Brain microvascular endothelial cell (primary cell): ENCODE measurements around the gene RCN2.

ENCODE experiments used
- DNase-seq: peaks from one replicate; pipeline ENCODE4 v3.0.0-alpha.2; 2020
- H3K27ac ChIP-seq: fragments of 250-450 bp; sonication (Bioruptor Pico); 2 replicates; pipeline ENCODE4 v1.5.1; 2020; ENCODE audit warnings: mild to moderate bottlenecking, moderate library complexity
- H3K27me3 ChIP-seq: fragments of 250-450 bp; sonication (Bioruptor Pico); replicated peaks from 2 replicates; pipeline ENCODE4 v1.5.1; 2020; ENCODE audit warnings: mild to moderate bottlenecking
- H3K36me3 ChIP-seq: fragments of 250-450 bp; sonication (Bioruptor Pico); replicated peaks from 2 replicates; pipeline ENCODE4 v1.5.1; 2020; ENCODE audit warnings: mild to moderate bottlenecking
- H3K4me3 ChIP-seq: 2 replicates; pipeline ENCODE4 v1.5.1; 2011; ENCODE audit warnings: low read depth, mild to moderate bottlenecking, control low read depth, low read length, moderate library complexity
- in situ Hi-C: cut with HindIII; loops from 2 replicates; pipeline ENCODE4 v1.10.0; 2017; ENCODE audit warnings: low sequenced_read_pairs, low pct_ligation_motif_present
- TF ChIP-seq, protein P1 (sequence below): IDR thresholded peaks from 2 replicates; pipeline ENCODE4 v1.5.1; 2011; ENCODE audit warnings: low read depth, mild to moderate bottlenecking, moderate library complexity, low read length, control low read depth, inconsistent platforms; ENCODE audit errors: missing control alignments

Gene RCN2

DNA sequence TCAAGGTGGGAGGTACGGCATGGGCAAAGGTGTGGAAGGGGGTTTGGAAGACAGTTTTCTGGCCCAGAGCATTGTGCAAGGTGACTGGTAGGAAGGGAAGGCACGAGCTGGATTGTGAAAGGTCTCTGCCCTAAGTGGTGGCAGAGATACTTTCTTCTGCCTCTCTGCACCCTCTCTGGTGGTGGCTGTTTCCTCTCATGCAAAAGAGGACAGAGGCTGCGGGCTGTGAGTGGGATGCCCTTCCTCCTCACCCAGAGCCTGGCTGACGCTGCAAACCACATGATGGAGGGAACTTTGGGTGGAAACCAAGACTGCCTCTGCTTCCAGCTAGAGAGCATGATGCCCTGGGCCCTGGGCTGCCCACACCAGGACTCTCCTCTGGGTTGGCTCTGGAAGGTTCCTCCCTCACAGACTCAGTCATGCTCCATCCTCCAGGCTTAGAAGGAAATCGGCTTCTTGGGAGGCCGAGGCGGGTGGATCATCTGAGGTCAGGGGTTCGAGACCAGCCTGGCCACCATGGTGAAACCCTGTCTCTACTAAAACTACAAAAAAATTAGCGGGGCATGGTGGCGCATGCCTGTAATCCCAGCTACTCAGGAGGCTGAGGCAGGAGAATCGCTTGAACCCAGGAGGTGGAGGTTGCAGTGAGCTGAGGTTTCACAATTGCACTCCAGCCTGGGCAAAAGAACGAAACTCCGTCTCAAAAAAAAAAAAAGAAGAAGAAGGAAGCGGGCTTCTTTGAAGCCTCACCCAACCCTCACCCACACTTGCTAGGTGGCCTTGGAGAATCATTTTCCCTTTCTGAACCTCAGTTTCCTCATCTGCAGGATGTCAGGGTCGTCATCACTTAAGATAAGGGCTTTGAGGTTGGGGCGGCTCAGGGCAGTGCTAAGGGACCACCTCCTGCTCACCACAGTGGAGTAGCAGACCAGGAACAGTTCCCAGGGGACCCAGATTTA lies 71.7 kb downstream of the RCN2 start:
- Histone ChIP-seq H3K36me3 (no peaks in the 10 kb centered on the region), H3K4me3 (no peak overlapping the region), H3K27me3 (no peaks in the 10 kb centered on the region), H3K27ac (no peak overlapping the region)
- DNase-seq: no peak
- TF ChIP-seq, protein P1, sequence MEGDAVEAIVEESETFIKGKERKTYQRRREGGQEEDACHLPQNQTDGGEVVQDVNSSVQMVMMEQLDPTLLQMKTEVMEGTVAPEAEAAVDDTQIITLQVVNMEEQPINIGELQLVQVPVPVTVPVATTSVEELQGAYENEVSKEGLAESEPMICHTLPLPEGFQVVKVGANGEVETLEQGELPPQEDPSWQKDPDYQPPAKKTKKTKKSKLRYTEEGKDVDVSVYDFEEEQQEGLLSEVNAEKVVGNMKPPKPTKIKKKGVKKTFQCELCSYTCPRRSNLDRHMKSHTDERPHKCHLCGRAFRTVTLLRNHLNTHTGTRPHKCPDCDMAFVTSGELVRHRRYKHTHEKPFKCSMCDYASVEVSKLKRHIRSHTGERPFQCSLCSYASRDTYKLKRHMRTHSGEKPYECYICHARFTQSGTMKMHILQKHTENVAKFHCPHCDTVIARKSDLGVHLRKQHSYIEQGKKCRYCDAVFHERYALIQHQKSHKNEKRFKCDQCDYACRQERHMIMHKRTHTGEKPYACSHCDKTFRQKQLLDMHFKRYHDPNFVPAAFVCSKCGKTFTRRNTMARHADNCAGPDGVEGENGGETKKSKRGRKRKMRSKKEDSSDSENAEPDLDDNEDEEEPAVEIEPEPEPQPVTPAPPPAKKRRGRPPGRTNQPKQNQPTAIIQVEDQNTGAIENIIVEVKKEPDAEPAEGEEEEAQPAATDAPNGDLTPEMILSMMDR: no peak
- in situ Hi-C loops: no loop called here
